Cerebellar cortex (tissue), 1 donor: ENCODE results near the gene USF1.

Experiments
- DNase-seq: peaks from one replicate; pipeline ENCODE4 v3.0.0-alpha.2; 2015; ENCODE audit warnings: low spot score

Gene USF1, protein sequence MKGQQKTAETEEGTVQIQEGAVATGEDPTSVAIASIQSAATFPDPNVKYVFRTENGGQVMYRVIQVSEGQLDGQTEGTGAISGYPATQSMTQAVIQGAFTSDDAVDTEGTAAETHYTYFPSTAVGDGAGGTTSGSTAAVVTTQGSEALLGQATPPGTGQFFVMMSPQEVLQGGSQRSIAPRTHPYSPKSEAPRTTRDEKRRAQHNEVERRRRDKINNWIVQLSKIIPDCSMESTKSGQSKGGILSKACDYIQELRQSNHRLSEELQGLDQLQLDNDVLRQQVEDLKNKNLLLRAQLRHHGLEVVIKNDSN

GRCh38 chr1:161045736-161046604 lies at the start of gene USF1:
TSS of gene USF1 (minus strand) at chr1:161045977. CDS start at chr1:161043275, 2,702 bp downstream.
- peak; percentile 97 for DNase-seq

- no peak for DNase-seq
These were observed 49.5 kb upstream of the USF1 start for GRCh38 chr1:161095230-161095629.

DNA sequence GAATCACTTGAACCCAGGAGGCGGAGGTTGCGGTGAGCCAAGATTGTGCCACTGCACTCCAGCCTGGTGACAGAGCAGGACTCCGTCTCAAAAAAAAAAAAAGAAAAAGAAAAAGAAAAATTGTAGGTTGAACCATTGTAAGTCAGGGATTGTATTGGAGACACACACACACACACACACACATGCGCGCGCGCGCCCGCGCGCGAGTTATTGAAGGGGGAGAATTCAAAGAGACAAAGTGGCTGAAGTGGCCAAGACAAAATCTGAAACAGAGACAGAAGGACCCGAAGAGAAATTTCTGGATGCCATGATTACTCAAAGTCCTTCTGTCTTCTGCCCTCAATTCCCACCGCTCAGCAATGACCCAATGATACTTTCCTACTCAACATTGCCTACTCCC lies 48.7 kb upstream of the USF1 start:
- DNase-seq = no peak

DNA sequence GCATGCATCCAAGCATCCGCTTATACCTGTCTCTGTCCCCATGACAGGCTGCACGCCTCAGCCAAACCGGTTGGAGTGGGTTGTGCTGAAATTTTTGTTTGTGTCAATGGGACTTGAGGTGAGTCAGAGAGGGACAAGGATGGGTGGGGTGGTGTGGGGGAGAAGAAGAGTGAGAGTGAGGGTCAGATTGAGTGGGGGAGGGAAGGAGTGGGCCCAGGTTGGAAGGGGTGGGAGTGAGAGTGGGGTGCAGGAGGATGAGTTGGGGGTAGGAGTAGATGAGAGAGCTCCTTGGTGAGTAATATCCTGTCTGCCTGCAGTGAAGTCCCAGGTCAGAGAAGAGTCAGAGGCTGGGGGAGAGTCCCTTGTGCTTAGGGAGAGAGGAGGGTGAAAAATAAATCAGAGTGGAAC lies 46.8 kb upstream of the USF1 start:
- DNase-seq = no peak

DNA sequence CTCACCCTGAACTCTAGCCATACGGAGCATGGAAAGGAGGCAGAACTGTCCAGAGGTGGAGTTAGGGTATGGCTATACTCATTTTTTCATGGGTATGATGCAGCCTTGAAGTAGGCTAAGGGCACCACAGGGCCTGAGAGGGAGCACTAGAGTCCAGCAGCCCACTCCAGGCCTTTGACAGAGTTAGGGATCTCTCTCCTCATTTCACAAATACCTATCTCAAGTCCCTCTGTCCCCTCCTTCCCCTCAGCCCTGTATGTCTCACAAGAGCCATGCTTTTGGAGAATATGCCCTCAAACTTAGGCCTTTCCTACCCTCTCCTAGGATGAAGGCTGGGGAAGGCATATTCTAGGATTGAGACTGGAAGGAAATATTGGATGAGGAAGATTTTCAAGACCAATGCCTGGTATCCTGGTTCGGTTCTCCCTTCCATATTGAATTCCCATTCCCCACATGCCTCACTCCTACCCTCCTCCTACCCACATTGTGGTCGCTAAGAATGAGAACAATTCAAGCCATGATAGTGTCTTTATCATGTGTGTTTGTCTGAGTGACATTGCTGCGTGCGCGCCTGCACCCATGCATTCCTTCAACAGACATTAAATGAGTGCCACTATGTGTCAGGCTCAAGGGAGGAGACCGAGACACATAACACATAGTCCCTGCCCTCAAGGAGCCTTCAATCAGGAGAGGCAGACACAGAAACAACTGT lies 46.2 kb upstream of the USF1 start:
- DNase-seq = no peak

DNA sequence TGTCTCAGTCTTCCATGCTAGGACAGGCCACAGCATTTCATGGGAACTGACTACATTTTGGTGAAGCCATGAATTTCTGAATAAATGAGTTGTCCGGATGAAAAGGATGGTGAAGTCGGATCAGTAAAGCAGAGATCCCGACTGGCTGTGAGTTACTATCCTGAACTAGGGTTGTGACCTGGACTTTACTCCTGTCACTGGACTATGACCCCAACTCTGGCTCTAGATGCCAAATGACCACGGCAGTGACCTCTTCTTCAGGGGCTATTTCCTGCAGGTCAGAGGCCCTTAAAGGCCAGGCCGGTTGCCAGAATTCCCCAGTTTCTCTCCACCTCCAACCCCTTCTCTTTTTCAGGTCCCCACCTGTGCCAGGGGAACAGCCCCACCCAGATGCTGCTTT lies 45.3 kb upstream of the USF1 start:
- DNase-seq = no peak

- no peak for DNase-seq
These were observed 44.8 kb upstream of the USF1 start for GRCh38 chr1:161090617-161091016.

DNA sequence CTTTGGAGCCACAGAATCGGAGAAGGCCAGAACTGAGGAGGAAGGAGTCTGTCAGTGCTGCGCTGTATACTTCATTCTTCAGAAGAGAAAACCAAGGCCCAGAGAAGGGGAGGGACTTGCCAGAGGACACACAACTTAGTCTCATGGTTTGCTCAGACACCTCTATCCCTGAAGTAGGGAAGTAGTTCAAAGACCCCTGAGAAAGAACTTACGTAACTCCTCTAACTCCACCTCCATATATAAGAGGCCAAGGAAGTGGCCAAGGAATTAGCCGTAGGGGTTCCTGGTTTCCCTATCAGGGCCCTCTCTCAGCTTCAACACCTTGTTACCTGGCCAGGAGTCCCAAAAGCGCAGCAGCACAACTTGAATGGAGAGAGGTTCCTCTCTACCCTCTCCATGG lies 44.2 kb upstream of the USF1 start:
- DNase-seq = no peak

DNA sequence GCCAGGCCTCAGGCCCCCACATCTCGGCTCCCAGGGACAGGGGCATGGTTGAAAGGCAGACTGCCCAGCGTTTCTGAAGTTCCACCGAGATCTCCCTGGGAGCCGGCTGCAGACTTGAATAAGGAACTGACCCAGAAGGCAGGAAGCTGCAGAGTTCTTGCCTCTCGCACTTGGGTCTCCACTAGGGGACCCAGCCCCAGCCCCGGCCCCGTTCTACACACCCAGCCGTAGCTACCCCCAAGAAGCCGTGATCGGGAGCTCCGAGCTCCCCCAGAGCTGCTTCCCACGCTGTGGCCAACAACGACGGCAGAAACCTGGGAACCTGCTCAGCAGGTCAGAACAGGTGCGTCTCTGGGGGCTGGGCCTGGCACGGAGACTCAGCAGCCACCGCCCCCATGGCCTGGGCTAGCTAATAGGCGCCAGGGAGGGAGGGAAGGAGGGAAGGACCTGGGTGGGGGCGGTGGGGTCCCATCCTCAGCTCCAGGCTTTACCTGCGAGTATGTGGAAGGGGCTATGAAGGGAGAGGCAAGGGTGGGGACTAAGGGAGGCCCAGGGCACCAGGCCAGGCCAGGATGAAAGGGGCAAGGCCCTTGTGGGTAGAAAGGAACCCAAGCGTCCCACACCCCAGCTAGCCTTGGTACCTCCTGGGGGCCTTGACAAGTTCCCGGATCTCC lies 43.6 kb upstream of the USF1 start, which contains the start of gene NECTIN4:
Gene NECTIN4 (minus strand): TSS at position 308 of the 674 bp plus-strand sequence. CDS start 262 bp downstream, at position 46.
- no peak for DNase-seq

DNA sequence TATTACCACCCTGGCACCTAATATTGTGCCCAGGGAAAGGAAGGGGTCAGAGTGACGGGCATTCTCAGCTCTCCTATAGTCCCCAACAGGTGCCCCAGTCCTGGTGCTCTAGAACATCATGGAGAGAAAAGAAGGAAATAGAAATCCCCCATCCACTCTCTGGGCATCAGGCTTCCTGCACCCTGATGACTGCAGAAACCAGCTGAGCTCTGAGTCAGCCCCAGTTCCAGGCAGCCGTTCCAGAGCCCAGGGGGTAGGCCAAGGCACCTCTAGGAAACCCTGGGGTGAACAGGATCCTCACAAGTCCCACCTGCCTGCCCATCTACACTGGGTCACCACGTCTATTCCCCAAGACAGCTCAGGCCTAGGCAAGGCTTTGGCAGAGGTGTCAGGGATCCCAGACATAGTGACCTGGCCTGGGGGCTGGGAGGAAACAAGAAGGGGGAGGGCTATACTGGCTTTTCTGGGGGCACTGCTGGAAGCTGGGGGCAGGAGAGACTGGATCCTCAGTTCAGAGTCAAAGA lies 42.9 kb upstream of the USF1 start:
- DNase-seq = no peak

DNA sequence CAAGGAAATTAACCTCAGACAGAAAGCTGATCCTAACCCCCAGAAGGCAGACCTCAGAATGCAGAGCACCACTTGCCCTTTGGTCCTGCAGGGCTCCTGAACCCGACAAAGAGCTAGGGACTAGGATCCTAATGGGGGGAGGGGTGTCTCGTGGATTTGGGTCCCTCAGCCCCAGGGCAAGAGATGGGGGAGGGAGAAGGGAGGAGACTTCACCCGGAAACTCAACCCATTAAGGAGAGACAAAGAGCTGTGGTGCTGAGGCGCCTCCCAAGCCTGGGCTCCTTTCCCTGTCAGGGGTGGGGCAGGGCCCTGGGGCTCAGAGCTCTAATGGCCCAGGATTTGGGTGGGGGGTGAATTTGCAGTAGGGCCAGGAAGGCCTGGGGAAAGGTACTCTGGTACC lies 40.7 kb upstream of the USF1 start:
- DNase-seq = no peak

DNA sequence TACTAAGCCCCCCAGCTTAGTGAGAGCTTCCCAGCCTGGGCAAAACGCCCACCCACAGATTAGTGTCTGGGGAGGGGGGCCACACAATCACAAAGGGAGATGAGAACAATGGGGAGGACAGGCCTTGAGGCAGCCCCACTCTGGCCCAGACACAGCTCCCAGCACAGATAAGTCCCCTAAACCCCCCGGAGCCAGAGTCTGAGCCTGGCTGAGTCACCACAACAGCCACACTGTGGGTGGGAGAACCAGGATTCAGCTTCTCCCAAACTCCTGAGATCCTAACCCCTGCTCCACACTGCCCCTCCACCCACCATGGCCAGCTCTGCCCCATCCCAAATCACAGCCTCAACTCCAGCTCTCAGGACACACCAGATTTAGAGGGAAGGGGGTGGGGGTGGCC lies 39.4 kb upstream of the USF1 start:
- DNase-seq = no peak

DNA sequence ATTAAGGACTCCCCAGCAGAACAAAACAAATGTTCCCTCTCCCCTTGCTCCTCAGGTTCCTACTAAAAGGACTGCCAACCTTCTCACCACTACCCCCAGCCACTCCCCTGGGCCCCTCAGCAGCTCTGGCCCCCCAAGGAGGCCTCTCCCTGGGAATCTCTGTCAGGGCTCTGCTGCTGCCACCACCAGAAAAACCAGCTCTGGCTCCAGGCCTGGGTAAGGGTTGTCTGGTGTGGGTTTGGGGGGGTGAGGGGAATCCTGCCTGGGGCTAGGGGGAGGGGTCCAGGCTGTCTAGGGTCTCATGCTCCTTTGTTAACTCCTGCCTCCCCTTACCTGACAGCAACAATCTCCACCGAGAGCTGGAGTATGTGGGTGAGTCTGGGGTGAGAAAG lies 38.8 kb upstream of the USF1 start:
- no peak for DNase-seq

GRCh38 chr1:161083748-161084596 lies 38.2 kb upstream of the USF1 start:
- DNase-seq = no peak

DNA sequence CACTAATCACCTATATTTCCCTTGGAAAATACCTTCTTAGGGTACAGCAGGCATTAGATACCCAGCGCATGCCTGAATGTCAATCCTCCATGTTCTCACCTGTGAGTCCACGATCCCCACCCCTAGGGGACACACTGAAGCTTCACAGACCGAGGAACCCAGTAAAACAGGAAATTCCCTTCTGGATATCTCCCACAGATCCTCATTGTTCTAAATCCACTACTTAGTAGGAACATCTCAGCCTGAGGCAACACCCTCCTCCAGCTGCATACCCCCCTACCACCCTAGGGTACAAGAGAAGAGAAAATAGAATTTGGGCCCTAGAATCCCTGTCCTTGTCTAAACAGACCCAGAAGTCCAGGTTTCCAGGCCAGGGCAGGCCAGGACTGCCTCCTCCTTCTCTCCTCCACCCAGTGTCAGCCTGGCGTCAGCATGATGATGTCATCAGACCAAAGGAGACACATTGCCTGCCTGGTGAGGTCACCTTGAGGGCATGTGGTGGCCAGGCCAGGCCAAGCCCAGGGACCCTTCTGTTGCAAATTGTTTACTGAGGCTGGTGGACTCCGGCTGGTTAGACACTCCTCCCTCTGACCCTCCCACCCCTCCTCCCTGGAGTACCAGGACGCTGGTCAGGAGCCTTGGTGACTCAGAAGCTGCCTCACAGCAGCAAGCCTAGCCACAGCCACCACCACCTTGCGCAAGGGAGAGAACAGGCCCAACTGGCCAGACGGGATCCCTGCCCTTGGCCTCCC lies 37.4 kb upstream of the USF1 start:
- no peak for DNase-seq

DNA sequence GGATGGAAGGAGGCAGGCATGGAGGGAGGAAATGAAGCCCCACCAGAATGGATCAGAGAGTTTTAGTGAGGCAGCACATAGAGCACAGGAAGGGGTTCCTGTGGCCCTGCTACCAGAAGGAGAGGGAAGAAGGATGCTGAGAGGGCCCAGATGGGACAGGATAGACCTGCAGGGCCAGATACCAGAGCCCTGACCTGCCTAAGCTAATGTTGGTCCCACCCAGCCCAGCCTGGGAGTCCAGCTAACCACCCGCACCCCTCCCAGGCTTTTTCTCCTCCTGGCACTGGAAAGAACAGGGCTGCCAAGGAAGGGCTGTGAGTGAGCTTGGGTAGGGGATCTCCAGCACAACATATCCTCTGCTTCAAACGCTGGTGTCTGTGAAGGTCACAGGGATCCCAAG lies 36.7 kb upstream of the USF1 start:
- no peak for DNase-seq

DNA sequence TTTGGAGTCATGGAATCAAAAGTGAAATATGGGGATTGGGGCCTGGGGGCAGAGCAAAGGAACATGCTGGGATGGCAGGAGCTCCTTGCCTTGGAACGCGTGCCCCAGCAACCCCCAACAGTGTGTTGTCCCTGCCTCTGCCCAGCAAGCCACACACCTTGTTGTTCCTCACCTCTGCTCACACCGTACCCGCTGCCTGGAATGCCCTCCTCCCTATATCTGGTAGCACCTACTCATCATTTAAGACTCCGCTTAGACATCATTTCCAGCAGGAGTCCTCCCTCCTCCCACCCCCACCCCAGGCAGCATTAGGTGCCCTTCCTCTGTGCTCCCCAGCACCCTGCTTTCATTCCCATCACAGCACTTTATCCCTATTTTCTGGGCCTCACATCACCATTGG lies 35.7 kb upstream of the USF1 start:
- DNase-seq = no peak

- DNase-seq = no peak
These were observed 34.9 kb upstream of the USF1 start for GRCh38 chr1:161080441-161081405.
